HG03025 (cell line): ENCODE data around the gene EPC1.

ENCODE experiments used
- ATAC-seq: cut with Tn5 transposase; IDR thresholded peaks from one replicate; pipeline ENCODE4 v1.9.1; 2021; ENCODE audit warnings: mild to moderate bottlenecking, moderate library complexity; ENCODE audit not compliant: unreplicated experiment, low FRiP score

The EPC1 gene

DNA sequence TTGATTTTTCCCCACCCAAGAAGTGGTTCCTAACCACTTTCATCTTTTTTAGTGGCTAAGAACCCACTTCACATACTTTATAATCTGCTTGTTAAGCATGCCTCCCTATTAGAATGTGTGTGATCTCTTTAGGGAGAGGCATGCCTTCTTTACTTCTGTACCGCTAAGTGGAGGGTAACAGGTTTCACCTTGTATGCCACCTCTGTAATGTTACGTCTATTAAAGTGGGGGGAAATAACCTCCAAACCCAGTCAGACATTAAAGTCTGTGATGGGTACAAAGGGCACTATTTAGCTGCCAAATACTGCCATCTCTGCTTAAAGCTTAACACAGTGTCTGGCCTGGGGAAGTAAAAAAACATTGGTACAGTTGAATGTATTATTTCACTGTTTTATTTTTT is 51.9 kb downstream of the EPC1 start:
- ATAC-seq: no peak

DNA sequence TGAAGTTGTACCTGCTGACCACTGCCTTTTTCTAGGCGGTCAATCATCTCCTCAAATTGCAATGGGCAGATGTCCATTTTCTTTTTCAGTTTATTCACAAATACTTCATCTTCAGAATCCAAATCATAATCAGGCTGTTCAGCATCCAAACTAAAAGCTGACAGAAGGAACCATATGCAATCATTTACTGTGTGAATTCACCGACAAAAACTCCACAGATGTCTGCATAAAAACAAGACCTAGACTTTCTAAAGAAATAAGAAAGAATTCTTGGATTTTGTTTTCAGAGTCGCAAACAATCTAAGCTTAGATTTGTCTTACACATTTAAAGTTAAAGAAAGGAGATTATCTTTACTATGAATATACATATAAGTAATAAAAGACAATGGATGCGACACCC is 53.4 kb downstream of the EPC1 start:
- no peak for ATAC-seq

DNA sequence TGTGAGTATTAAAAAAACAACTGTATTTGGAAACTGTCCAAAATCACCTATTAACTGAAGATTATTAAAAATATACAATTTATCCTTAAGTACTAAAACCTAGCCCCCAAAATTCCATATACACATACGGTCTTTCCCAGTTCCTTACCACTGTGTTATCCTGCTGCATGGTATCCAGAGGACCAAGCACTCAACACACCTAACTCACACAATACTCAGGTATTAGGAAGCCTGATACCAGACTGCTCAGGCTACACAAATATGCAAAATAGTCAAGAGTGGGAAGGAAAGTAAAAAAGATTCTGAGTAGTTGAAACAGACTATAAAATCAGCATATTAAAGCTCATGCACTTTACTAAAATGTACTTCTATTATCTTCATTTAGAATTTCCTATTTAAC is 67.2 kb downstream of the EPC1 start:
- ATAC-seq: no peak

DNA sequence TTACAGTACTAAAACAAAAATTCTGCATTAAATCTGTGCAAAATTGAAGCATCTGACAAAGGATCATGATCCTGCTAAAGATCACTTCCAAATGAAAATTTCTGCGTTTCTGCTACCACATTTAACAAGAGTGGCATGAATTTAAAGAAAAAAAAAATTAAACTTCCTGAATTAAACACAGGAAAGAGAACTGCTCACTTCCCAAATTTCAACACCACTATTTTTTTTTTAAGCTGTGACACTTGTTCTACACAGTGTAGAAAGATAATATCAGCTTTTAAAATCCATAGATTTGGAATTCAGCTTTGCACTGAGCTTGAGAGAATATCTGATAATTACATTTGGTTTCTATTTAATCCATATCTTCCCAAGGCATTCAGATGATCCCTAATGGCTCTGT is 73.6 kb downstream of the EPC1 start:
- ATAC-seq: no peak

DNA sequence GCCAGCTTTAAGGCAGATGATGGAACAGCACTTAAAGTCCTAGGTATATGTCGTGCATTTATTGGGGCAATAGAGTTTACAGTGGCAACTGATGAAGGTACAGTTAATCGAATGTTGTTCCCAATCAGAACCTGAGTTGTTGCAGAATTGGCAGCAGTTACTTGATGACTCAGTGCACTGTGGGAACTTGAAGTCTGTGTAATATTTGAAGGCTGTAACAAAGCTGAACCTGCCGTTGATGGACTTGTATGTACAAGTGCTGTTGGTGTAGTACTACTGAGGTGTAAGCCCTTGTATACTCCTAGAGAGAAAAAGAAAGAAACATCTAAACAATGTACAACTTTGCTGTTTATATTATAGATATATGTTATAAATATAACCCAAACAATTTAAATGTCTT is 75.3 kb downstream of the EPC1 start:
- no peak for ATAC-seq

DNA sequence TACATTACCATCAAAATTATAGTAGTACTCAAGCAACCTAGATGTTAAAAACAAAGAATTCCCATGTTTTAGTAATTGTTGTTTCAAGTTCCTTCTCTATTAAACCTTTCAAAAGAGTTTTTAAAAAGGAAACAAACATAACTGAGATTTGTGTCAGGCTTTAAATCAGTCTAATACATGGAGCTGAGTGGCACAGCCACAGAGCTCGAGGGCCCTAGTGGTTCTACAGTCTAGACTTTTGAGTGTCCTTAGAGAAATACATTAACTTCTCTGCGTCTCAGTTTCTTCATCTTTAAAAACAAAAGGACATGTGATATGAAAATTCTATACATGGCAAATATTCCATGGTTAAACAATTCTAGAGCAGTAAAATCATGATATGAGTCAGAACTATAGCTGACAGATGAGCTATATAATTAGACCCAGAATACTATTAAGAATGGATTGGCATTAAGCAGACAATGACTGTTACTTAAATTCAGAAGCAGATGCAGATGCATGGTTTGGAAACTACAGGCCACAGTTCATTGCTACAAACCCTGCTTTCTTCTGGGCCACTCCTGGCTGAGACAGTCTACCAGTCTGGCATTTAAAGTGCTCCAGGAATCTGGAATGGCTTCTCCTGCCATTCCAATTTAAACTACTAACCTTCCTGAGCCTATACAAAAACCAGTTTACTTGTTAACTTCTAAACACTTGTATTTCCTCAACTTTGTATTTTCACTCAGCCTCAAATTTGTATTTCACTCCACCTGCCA is 77.4 kb downstream of the EPC1 start:
- no peak for ATAC-seq

DNA sequence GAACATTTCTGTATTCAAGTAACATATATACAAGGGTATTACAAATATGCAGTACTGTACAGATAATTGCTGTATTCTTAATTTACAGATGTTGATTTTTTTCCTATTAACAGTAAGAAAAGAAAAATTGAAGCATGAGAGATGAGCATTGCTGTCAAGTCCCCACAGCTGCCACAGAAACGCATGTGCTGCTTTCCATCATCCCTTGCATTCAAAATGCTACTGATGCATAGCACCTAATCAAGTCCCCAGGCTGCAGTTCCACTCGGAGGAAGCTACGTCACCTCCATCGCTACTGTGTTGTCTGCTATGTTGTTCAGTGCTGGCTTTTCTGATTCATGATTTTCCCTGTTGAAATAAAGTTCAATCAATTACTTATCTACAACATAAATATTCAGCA is 78.2 kb downstream of the EPC1 start:
- no peak for ATAC-seq

DNA sequence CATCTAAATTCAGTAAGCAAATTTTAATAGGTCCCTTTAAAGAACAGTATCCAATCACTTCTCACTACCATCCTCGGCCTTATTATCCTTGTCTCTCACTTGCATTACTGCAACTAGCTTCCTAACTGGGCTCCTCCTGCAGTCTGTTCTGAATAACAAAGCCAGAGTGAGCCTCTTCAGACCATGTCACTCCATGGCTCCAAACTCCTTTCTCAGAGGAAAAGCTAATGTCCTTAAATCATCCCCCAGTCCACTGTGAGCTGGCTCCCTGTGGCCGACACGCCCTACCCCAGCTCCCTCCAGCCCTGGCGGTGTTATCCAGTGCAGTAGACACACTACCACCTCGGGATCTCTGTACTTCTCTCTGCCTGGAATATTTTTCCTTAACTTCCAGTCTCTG is 80.0 kb downstream of the EPC1 start:
- ATAC-seq: no peak

DNA sequence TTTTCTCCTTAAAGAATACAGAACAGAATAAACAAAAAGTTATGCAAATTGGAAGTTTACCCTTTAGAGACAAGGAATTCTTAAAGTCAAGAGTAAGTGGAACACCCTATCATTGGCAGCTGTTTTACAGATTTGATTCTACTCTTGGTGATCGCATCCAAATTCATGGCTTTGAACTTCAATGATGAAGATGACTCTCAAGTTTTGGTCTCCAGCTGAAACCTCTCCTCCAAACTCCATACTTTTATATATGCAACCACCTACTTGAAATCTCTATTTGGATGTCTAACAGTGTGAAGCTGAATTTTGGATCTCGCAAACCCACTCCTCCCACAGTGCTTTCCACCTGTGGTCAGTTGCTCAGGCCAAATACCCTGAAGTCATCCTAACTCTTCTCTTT is 80.4 kb downstream of the EPC1 start:
- no peak for ATAC-seq

DNA sequence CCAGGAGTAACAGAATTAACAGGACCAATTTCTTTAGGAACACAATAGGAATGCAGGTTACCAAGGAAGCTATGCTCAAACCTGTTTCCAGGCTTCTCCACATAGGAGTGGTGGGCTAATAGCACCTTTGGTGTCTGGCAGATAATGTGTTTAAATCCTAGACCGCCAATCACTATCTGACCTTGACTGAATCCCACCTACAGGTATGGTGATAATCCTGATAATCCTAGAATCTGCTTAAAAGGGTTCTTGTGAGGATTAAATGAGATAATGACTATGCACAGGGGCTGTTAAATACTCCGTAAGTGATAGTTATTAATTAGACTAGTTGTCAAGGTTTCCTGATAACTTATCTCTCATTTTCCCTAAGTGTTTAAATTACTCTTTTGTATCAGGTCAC is 81.2 kb downstream of the EPC1 start:
- no peak for ATAC-seq

DNA sequence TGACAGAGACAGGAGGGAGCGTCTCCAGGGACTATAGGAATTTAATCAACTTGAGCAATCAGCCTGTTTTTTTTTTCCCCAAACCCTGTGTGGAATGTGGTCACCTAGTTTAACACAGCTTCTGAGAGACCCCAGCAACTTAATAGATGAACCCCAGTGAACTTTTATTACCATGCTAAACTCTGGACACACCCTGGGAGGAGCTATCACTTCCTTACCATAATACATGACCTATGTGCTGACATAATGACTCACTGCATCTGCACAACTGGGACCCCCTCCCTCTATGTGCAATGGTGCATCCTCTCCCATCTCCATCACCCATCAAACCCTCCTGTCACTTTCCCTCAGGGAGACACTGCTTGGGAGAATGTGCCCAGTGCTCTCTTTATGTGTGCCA is 83.7 kb downstream of the EPC1 start:
- no peak for ATAC-seq

DNA sequence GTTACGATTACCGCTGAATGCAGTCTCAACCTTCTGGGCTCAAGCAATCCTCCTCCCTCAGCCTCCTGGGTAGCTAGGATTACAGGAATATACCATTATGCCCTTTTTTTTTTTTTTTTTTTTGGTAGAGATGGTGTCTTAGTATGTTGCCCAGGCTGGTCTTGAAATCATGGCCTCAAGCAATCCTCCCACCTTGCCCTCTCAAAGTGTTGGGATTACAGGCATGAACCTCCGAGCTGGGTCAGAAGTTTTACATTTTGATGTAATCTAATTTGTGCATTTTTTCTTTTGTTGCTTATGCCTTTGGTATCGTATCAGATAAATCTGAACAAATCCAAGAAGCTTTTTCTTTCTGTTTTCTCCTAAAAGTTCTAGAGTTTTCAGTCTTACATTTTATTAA is 87.4 kb downstream of the EPC1 start:
- no peak for ATAC-seq

DNA sequence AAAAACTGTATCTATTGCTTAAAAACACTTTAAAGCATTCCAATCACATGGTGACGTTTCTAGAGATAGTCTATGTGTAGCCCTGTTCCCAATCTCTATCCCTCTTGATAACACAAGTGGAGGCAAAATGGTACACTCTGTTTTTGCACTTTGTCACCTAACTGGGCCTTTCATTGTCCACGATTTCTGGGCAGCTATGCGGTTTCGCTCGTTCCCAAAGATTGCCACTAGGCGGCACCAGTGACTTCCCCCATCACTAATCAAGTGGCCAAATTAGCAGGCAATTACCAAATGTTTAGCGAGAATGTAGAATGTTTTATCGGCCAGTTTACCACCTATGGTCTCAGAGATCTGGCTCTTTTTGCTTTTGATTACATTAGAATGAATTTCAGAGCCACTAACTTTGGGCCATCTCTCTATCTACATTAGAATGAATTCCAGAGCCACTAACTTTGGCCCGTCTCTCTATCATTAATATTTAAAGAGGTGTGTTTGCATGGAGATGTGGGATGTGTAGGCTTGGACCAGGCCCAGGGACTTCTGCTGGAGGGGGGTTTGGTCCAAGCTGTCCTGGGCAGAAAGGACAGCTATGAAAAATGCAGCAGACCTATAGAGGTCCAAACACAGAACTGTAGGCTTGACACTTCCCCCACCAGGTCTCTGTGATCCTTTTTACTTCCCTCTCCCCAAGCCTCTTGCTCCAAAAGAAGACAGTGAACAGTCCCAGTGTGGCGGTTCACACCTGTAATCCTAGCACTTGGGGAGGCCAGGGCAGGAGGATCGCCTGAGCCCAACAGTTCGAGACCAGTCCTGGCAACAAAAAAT is 90.1 kb downstream of the EPC1 start:
- peak; percentile 49 for ATAC-seq

DNA sequence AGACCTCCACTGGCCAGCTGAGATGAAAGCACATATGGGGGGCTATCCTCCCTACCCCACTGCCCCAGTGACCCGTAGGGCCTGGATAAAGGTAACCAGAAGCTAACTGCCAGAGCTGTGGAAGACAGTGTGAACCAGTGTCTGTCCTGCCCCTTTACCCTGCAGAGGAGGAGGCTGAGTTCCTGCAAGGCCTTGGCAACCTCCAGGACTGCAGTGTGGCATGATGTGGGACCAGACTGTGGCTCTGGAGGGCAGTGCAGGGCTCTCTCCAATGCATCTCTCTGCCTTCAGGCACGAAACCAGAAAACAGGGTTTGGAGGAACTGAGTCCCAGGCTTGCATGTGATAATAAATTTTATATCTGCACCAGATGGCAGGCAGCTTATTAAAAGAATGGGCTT is 93.1 kb downstream of the EPC1 start:
- ATAC-seq: no peak

DNA sequence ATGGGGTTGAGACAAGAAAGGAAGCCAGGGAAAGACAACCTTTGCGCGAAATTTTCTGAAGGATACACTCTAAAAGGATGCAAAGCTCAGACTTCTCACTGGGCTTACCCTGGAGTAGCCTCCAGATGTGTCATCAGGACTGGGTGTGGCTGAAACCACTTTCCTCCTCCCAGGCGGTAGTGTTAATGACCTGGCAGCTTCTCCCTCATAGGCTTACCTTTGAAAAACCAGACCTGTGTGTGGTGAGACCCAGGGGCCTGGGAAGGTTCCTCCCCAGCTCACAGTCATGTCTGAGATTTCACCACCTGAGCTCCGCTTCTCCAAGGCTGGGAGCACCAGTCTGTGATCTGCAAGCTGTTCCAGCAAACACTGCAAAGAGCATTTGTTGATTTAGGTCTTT is 93.7 kb downstream of the EPC1 start:
- no peak for ATAC-seq

DNA sequence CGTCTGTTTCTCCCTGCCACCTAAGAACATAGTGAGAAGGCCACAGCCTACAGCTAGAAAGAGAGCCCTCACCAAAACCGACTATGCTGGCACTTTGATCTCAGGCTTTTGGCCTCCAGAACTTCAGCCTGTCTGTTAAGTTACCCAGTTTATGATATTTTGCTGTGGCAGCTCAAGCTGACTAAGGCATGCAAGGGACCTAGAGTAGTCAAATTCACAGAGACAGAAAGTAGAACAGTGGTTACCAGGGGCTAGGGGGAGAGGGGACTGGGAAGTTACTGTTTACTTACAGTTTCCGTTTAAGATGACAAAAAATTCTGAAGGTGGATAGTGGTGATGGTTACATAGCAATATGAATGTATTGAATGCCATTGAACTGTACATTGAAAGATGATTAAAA is 96.5 kb downstream of the EPC1 start:
- peak; percentile 73 for ATAC-seq

DNA sequence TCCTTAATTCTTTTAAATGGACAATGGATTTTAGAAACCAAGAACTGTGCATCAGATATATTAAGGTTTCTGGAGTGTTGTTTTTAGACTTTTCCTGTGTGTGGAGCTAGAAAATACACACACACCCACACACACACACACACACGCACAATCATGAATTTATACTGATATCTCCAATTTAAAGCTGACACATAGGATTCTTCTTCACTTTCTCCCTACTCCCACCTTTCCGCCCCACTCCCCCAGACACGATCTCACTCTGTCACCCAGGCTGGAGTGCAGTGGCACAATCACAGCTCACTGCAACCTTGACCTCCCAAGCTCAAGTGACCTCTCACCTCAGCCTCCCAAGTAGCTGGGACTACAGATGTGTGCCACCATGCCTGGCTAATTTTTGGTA is 100.3 kb downstream of the EPC1 start:
- no peak for ATAC-seq

DNA sequence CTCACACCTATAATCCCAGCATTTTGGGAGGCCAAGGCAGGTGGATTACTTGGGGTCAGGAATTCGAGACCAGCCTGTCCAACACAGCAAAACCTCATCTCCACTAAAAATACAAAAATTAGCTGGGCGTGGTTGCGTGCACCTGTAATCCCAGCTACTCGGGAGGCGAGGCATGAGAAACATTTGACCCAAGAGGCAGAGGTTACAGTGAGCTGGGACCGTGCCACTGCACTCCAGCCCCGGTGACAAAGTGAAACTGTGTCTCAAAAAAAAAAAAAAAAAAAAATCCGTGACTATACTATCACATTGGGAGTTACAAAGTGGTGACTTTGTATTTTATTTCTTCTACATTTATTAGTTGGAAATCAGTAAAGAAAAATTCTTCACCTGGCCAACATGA is 101.2 kb downstream of the EPC1 start:
- no peak for ATAC-seq

DNA sequence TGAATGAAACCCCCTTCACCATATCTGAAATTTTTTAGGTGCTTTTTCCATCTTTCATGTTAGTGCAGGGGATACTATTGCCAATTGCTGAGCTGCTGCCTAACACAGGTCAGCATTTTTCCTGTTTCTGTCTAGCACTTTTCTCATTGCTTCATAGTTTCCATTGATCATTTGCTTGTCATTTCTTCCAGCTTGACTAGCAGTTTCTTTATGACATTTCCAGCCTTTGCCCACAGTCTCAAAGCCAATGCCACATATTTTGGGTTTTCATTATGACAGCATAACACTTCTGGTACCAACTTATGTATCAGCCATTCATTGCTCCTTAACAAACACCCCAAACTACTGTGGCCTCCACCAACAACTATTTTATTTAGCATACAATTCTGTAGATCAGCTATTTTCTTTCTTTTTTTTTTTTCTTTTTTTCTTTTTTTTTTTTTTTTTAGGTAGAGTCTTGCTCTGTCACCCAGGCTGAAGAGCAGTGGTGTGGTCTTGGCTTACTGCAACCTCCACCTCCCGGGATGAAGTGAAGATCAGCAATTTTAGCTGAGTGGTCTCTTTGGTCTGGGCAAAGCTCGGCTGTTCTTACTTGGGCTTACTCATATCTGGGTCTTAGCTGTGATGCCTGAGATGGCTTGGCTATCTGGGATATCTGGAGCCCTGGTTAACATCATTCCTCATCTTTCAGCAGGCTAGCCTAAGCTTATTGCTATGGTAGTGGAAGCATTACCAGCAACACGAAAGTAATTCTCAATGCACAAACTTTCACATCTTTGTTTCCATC is 102.3 kb downstream of the EPC1 start:
- ATAC-seq: no peak

DNA sequence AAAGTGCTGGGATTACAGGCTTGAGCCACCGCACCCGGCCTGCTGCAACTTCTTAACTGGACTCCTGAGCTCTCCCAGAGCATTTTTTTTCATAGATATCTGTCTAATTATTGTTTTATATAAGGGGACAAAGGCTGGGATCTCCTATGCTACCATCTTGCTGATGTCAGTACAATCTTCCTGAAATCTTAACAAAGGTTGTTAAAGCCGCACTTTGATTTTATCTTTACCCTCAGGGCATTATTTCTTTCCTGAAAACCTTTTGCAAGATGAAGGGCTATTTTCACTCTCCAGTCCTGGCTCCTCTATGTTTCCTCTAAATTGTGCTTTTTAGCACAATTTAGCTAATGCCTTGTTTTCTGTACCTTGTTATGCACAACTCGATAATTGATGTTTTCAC is 102.9 kb downstream of the EPC1 start:
- ATAC-seq: no peak

DNA sequence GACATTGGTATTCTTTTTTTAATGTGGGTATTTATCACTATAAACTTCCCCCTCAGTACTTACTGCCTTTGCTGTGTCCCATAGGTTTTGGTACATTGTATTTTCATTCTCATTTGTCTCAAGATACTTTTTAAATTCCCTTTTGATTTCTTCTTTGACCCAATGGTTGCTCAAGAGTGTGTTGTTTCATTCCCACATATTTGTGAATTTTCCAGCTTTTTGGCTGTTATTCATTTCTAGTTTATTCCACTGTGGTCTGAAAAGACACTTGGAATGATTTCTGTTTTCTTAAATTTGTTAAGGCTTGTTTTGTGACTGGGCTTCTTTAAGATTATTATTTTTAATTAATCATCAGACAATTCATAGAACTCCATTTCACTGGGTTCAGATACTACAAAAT is 105.0 kb downstream of the EPC1 start:
- no peak for ATAC-seq
